Muscle of back (tissue), 11 donors: ENCODE data around the gene FBLN7. TPM values are rescaled to one million over a fixed set of nuclear protein-coding genes. Genes with fewer than 3 reads are reported as not detected.

Experiments
- DNase-seq, 3 donors: peaks; one replicate each; pipeline versions ENCODE4 v3.0.0 to v3.0.0-alpha.2; 2013
- polyA plus RNA-seq, 10 donors: library from polyadenylated mRNA; unstranded; fragments of 120-200 nt; gene quantifications; one replicate each; pipeline ENCODE4 v1.2.1, GENCODE V29; 2013; ENCODE audit not compliant: insufficient read length in 10 of 10

FBLN7 gene
- polyA plus RNA-seq, 10 donors: 6.2 to 15.4 (median 11.4) TPM

DNA sequence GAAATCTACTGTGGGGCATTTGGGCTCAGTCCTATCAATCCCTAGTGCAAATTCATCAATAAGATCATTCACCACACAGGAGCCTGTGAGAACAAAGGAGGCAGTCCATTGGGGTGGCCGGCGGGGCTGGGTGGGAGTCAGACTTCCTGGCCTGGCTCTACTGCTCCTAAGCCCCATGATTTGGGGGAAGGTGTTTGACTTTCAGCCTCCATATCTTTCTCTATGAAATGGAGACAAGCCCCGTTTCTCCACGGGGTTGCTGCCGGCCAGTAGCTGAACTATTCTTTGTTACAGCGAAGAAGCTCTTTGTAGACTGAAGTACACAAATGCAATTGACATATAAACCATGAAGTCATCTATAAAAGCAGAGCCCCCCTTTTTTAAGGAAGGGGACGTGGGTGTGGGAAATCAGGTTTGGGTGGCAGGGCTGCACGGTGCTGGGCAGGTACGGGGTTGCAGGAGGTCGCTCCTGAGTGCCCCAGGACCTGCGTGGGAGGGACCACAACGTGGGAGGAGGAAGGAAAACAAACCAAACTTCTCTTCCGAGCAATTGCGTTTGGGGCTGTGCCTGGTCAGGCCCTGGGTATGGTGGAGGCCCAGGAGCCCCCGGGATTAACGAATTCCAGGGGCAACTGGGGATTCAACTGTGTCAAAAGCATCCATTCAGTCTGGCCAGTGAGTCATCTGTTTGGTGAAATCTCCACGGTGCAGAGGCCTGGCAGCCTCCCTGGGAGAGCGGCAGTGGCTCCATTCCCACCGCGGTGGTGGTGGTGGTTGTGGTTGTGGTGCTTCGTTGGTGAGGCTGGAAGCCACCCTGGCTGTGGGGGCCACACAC is 18.2 kb downstream of the FBLN7 start:
- no peak for DNase-seq

DNA sequence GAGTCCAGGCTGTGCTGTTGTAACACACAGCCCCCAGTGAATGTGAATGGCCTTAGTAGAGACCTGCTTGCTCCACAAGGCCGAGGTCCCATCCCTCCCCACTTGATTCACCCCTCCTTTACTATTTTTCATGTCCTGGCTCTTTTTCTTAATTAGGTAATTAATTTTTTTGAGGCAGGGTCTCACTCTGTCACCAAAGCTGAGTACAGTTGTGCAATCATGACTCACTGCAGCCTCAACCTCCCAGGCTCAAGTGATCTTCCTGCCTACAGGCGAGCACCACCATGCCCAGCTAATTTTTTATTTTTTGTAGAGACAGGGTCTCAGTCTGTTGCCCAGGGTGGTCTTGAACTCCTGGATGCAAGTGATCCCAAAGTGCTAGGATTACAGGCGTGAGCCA is 19.3 kb downstream of the FBLN7 start:
- no peak for DNase-seq

DNA sequence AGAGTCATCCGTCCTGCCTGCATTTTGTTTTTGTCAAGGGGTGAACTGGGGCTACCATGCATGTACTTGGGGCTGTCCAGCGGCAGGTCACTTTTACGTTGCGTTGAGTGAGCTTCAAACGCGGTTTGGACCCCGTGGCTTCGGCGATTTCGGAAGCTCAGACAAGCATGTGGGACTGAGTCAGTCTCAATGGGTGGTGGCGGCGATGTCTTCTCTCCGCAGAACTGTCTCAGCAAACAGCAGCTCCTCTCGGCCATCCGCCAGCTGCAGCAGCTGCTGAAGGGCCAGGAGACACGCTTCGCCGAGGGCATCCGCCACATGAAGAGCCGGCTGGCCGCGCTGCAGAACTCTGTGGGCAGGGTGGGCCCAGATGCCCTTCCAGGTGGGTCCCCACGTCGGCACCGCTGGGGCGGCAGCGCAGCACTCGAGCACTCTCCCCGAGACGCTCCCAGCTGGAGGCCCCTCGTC is 21.3 kb downstream of the FBLN7 start:
- DNase-seq: no peak

DNA sequence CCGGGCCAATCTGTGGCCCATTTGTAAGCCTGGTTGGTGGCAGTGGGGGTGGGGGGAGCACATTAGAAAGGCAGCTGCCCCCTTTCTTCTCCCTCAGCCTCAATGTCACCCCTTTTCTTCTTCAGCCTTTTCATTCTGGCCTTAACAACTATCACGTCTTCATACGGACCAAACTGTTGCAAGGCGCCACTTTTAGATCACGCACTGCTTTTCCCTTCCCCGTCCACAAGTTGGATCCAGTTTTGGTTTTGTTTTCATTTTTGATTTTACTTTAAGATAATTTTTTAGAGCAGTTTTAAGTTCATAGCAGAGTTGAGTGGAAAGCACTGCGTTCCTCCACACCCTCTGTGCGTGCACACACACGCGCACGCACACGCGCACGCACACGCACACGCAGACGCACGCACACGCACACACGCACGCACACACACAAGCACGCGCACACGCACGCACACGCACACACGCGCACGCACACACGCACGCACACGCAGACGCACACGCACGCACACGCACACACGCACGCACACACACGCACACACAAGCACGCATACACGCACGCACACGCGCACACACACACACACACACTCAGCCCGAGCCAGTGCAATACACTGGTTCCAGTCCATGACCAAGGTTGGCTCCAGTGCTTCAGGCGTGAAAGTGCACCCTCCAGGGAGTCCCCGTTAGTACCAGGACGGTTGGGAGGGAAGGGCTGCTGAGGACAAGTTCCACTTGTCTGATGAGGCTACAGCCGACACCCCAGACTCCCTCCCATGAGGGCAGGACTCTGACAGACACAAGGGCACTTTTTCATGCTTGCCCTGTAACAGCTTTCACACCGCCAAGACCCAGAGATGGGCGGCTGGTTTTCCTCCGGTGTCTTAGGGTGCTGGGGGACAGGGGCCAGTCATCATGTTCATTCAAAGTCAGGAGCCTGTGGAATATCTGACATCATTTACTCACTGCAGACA is 22.4 kb downstream of the FBLN7 start:
- no peak for DNase-seq

DNA sequence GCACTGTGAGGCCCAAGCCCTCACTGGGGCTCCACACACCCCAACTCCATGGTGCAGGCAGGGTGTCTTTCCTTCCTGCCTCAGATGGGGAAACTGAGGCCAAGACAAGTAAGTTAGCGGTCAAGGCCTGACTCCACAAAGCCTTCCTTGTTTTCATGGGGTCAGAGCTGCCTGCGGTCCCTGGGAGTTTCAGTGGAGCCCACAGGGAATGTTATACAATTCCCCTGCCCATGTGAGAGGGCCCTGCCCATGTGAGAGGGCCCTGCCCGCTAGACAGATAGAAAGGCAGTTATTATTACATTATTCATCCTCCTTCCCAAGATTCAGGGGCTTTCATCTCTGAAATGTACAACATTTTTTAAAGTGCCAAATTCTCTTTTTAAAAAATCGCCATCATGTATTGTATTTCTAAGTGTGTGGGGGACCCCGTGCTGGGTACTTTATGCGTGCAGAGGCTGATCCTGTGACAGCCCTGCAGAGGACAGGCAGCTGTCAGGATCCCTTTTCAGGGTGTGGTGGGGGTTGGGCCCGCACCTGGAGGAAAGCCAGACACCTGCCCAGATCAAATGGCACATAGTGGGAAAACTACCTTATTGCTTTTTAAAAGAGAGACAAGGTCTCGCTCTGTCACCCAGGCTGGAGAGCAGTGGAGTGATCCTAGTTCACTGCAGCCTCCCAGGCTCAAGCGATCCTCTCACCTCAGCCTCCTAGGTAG is 23.4 kb downstream of the FBLN7 start:
- no peak for DNase-seq

DNA sequence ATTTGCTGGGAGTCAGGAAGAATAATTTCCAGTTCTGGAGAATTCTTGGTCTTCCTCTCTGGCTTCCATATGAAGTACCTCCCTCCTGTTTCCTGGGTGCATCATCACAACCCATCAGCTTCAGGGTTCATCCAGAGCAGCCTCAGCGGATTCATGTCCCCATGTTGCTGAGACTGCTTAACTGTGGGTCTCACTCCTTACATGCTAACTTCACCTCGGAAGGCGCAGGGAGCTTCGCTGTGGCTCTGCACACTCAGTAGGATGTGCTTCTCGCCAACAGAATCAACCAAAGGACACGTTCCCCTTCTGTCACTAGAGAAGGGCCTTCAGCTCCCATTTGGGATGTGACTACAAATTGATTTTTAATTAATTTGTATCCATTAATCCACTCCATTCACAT is 24.2 kb downstream of the FBLN7 start:
- DNase-seq: no peak

DNA sequence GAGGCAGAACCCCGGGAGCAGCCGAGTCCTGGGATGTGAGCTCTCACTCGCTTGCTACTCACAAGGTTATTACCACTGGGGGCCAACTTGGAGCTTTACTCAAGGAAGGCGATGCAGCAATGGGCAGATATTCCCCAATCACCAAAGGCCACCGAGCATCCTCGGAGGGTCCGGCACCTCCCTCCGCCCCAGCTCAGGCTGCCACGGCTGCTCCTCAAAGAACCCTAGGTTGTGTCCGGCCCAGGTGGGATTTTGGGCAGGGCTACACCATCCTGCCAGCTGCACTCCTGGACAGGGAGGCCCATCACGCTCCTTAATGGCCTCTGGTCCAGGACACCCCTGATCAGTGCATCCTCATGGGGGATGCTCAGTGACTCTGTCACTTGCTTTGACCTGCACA is 24.8 kb downstream of the FBLN7 start:
- DNase-seq: no peak

DNA sequence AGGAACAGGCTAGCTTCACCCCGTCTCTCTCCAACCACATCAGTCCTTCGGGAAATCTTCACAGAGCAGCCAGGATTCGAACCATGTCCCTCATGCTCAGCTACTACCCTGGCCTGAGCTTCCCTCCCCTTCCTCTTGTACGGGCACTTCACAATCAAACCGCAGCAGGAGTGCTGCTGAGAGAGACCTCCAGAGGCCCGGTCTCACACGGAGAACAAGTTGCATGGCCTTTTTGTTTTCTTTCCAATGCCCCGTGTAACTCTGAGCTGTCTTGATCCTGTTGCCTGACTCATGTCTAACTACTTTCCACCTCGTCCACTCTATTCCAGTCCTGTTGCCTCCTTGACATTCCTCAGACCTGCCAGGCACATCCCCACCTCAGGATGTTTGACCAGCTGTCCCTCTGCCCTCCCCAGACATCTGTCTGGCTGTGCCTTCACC is 25.4 kb downstream of the FBLN7 start:
- DNase-seq: no peak

DNA sequence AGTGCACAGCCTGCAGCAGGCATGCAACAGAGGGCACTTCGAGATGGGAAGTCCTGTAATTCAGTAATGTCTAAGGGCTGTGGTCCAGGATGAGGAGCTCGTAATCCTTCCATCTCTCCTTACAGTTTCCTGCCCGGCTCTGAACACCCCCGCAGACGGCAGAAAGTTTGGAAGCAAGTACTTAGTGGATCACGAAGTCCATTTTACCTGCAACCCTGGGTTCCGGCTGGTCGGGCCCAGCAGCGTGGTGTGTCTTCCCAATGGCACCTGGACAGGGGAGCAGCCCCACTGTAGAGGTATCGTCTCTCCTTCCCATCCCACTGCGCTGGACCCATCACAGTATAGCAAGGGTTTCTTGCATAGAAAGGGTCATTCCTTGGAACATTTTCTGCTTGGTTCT is 26.7 kb downstream of the FBLN7 start:
- no peak for DNase-seq

DNA sequence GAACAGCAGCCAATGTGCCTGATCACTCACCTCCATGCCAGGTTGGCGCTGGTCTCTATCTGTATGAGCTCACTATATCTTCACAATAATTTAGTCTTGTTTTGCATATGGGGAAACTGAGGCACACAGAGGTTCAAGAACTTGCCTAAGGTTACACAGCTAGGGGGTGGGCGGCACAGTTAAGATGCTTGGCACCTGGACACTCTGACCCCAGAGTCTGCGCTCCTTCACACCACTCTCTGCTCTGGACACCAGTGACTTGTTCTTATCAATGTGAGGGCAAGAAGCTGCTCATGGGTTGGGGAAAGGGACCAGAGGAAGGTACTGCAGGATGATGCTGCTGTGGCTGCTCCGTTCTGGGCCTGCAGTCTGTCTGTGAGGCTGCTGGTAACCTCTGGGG is 27.1 kb downstream of the FBLN7 start:
- DNase-seq: no peak

DNA sequence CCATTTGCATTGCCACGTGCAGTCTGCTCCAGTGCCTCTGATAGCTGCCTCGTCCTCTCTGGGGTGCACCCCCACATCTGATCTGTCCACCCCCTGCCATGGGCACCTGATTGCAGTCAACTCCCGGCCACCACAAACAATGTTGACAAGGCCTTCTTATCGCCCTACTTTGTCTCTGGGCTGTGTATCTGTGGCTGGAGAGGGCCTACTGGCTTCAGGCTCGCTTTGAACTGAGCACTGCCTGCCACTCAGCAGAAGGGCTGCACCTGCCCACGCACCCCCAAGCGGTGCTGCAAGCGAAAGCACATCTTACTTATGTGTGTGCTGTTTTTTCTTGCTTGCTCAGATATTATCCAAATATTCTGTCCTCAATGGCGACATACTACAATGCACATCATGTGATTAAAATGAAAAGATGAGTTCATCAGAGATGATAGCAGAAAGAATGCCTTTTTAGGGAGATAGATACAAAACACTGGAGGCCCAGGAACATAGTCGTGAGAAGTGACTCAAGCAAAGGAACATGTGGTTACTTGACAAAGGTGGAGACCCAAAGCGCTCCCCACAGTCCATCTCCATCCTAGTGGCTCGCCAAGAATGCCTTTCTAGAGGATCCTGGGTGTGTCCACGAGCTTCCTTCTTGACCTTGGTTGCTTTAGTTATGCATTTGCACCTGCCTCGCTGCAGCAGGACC is 28.8 kb downstream of the FBLN7 start:
- DNase-seq: no peak

DNA sequence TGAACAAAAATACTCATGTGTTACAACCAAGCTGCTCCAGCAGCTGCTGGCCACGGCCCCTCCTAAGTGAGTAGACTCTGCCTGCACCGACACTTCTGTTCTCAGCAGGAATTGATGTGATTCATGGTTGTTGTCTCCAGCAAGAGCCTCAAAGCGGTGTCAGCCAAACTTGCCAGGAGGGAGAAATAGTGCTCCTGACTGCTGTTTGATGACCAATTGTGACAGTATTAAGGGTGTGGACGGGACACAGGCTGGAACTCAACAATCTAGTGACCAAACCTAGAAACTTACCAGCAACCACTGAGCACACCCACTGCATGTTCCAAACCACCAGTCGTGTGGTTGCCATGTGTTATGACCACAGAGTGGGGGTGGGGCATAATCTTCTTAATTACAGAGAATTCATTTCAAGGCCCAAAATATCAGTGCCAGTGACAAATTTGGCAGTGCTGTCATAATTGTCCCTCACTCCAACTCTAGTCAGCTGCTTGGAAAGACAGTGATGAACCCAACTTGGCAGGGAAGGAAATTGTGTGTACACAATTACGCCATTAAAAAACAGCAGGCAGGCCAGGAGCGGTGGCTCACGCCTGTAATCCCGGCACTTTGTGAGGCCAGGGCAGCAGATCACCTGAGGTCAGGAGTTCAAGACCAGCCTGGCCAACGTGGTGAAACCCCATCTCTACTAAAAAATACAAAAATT is 30.4 kb downstream of the FBLN7 start:
- no peak for DNase-seq

DNA sequence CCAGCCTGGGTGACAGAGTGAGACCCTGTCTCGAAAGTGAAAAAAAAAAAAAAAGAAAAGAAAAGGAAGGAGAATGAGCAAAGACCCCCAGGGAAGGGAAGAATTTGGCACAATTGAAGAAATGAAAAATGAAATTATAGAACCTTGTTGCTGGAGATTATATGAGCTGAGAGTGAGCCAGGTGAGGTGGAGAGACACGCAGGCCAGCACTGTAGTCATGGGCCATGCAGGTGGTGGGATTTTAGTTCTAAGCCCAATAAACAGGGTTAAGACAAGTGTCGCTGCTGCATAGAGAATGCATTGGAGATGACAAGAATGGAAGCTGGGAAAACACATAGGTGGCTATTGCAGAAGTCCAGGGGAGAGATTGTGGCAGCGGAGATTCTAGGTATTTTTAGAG is 32.3 kb downstream of the FBLN7 start:
- DNase-seq: no peak

DNA sequence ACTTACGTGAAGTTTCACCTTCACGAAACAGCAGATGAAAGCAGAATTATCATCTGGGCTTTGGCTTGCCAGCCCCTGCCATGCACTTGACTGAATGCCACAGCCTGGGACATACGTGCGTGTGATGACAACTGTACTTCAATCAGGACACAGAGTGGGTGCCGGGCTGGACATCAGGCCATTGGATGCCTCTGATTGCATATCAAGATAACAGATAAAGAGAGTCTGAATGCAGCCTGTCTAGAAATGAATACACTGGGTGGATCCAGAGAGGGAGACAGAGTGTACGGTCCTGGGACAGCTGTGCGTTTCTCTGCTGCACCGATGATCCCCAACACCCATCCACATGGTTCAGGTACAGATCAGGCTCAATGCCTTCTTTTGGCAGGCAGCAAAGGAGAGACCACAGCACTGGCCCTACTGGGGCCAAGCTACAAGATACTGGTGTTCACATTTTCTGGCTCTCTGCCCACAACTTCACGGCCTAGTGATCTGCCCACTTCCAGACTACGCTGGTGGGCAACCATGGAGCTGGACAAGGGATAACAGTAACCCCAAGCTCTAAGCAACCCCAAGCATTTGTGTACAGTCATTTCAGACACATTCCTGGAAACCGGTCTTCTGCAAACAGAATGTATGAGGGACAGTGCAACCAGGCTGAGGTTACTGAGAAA is 35.6 kb downstream of the FBLN7 start:
- DNase-seq: no peak

DNA sequence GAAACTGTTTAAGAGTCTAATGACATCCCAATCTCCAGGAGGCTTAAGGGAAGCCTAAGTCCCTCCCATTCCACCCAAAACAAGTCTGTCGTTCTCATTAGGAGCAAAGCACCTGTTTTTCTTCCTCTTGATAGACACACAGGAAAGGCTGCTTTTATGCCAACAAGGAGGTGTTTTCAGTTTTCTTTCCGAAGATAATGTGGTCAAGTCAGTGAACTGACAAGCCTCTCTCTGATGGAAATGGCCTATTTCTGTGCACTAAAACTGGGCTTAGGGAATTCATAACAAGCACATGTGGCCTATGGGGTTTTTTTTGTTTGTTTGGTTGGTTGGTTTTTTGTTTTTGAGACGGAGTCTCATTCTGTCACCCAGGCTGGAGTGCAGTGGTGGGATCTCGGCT is 36.2 kb downstream of the FBLN7 start:
- no peak for DNase-seq

DNA sequence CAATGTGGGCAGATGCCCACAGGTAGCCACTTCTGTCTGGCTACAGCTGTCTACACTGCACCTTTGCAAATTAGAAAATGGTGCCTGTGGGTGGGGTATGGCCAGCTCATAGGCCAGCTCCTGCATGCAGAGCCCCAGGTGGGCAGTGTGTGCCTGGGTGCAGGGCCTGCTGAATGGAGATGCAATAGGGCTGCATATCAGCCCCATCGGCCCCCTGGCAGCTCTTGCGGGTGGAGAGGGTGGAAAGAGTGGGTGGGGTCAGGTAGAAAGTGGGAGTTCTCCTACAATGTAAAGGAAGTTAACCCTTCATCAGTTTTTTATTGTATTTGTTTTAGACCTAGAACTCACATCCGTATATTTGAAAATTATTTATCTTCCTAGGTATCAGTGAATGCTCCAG is 37.1 kb downstream of the FBLN7 start:
- DNase-seq: no peak

DNA sequence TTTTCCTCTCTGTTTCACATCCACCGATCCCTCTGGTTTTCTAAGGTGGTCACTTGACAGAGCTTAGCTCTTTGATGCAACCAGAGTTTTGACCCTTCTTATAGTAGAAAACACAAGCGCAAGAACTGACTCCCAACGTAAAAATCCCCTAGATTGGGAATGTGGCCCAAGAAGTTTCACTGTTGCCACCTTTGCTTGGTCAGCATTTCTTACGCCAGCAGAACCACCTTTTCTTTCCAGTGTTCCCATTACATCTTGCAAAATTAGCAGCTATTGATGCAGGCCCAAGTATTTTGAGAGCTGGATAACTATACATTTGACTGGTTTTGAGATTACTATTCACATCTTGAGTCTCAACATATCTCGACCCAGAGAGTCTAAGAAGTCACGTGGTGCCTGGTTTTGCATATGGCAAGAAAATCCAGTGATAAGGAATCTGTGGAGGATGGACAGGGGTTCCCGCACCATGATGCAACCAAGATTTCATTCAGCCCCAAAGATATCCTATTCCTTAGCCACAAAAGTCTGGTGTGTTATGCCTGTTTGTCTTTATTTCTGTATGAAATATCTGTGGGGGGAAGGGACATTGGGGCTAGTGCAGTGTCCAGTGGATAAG is 37.9 kb downstream of the FBLN7 start:
- no peak for DNase-seq

DNA sequence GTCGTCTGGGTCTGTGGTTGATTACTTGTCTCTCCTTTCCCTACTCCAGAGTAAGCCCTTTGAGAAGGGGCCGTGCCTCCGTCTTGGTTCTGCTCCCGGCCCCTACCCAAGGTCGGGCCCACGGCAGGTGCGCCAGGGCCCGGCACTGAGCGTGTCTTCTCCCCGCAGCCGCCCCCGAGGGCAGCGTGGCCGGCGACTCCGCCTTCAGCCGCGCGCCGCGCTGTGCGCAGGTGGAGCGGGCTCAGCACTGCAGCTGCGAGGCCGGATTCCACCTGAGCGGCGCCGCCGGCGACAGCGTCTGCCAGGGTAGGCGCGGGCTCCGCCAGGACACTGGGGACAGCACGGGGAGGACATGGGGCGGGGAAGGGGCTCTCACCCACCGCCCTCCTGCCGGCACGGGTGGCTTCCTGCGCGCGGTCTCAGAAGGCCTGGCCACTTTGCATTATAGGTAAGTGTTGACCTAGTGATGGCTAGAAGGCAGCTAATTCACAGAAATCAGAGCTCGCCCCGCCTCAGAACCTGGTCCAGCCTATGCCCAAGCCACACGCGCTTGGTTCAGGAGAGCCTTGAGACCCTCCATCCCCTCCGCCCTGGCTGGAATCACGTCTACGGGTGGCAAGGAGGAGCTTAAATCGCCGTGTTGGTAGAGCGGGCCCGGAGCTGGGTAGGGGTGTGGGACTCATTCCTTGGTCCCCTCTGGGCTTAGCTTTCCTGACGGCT is 43.5 kb downstream of the FBLN7 start:
- no peak for DNase-seq

DNA sequence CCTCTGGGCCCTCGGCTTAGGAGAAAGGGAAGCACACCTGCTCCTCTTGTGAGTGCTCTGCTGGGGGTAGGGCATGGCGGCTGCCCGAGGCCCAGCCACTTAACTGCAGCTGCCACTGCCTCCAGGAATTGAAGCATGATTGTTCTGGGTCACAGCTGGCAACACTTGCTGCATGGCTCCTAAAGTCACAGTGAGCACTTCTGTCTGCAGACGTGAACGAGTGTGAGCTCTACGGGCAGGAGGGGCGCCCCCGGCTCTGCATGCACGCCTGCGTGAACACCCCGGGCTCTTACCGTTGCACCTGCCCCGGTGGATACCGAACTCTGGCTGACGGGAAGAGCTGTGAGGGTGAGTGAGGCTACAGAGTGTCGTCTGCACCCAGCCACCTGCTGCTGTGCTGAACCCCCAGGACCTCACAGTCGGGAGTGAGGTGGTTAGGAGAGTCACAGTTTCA is 44.4 kb downstream of the FBLN7 start:
- no peak for DNase-seq
